AG09319 (cell line): ENCODE data around the gene HNMT.
"Not testable (repeated sequence)": the region's sequence is repeated elsewhere in the genome, so short reads cannot be mapped to it uniquely, and the experiment has no call there.

ENCODE experiments used
- DNase-seq: peaks from one replicate; pipeline ENCODE4 v3.0.0-alpha.2; 2010; ENCODE audit warnings: low read depth; ENCODE audit errors: extremely low read depth
- TF ChIP-seq, protein P1 (sequence below): IDR thresholded peaks from 2 replicates; pipeline ENCODE4 v1.5.1; 2011; ENCODE audit warnings: low read depth, mild to moderate bottlenecking, inconsistent platforms, low read length, moderate library complexity

The HNMT gene

DNA sequence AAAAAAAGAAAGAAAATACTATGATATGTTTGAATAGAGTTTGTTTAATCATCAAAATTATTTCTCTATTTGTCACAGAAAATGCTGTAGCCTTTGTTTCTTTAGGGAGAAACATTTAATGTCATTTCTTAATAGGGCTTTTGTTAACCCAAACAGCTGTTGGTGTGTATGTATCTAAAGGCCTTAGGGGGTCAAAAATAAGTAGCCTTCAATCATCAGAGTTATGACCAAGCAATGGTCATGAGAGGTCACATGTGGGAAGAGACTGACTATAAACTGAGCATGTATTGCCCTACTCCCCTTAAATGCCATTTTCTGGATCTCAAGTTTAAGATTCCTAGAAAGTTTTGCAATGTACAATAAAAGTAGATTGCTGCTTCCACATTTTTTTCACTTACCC lies 22.7 kb downstream of the HNMT start:
- TF ChIP-seq, protein P1, sequence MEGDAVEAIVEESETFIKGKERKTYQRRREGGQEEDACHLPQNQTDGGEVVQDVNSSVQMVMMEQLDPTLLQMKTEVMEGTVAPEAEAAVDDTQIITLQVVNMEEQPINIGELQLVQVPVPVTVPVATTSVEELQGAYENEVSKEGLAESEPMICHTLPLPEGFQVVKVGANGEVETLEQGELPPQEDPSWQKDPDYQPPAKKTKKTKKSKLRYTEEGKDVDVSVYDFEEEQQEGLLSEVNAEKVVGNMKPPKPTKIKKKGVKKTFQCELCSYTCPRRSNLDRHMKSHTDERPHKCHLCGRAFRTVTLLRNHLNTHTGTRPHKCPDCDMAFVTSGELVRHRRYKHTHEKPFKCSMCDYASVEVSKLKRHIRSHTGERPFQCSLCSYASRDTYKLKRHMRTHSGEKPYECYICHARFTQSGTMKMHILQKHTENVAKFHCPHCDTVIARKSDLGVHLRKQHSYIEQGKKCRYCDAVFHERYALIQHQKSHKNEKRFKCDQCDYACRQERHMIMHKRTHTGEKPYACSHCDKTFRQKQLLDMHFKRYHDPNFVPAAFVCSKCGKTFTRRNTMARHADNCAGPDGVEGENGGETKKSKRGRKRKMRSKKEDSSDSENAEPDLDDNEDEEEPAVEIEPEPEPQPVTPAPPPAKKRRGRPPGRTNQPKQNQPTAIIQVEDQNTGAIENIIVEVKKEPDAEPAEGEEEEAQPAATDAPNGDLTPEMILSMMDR: no peak
- DNase-seq: no peak

- DNase-seq: no peak
- TF ChIP-seq, protein P1: no peak
These were observed 26.8 kb downstream of the HNMT start for GRCh38 chr2:137991078-137991477.

DNA sequence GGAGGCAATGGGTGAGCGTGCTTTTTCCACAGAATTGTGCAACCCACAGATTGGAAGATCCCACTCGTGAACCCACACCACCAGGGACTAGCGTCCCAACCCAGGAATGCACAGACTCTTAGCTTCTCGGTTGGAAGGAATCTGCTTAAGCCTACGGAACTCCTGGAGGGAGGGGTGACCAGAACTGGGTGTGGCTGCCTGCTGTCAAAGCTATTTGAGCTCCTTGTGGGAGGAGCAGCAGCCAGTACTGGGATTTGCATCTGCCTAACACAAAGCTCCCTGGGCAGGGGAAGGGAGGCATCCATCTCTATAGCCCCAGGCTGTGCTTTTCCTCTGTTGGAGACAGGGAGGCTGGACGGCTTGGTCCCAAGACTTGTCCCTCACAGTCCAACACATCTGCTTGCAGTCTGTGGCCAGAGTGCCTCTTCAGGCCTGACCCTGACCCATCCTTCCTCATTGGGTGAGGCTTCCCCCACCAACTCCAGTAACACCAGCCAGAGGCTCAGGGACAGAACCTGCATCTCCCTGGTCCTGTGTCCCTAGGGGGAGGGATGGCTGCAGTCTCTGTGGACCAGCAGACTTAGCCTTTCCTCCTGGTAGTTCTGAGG lies 27.9 kb downstream of the HNMT start:
- DNase-seq: no peak
- TF ChIP-seq, protein P1: no peak

GRCh38 chr2:137993715-137994476 lies 29.6 kb downstream of the HNMT start:
- DNase-seq: not testable (repeated sequence)

DNA sequence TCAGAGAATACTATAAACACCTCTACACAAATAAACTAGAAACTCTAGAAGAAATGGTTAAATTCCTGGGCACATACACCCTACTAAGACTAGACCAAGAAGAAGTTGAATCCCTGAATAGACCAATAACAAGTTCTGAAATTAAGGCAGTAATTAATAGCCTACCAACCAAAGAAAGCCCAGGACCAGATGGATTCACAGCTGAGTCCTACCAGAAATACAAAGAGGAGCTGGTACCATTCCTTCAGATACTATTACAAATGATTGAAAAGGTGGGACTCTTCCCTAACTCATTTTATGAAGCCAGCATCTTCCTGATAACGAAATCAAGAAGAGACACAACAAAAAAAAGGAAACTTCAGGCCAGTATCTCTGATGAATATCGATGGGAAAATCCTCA lies 31.1 kb downstream of the HNMT start:
- DNase-seq: not testable (repeated sequence)

- DNase-seq: not testable (repeated sequence)
These were observed 31.9 kb downstream of the HNMT start for GRCh38 chr2:137996158-137996557.

- DNase-seq: no peak
- TF ChIP-seq, protein P1: no peak
These were observed 33.5 kb downstream of the HNMT start for GRCh38 chr2:137997733-137998132.

GRCh38 chr2:137998503-137998902 lies 34.2 kb downstream of the HNMT start:
- DNase-seq: no peak
- TF ChIP-seq, protein P1: no peak

- TF ChIP-seq, protein P1: no peak
- no peak for DNase-seq
These were observed 35.0 kb downstream of the HNMT start for GRCh38 chr2:137999273-137999672.
